Neural progenitor cell (in vitro differentiated cells): ENCODE results near the gene GALNT18. TPM values are rescaled to one million over a fixed set of nuclear protein-coding genes. Genes with fewer than 3 reads are reported as not detected.

Source experiments
- DNase-seq: peaks from one replicate; pipeline ENCODE4 v3.0.0-alpha.2; 2016; ENCODE audit warnings: low spot score
- H2AFZ ChIP-seq: fragments of 200-600 bp; sonication (generic); replicated peaks from 2 replicates; pipeline ENCODE4 v1.6.1; 2016; ENCODE audit warnings: antibody characterized with exemption
- H3F3A ChIP-seq: fragments of 200-600 bp; sonication (generic); 2 replicates; pipeline ENCODE4 v1.6.1; 2016; ENCODE audit warnings: antibody characterized with exemption, low read depth
- H3K27ac ChIP-seq: fragments of 200-600 bp; sonication (generic); 2 replicates; pipeline ENCODE4 v1.5.1; 2016; ENCODE audit warnings: mild to moderate bottlenecking
- H3K27me3 ChIP-seq: fragments of 200-600 bp; sonication (generic); 2 replicates; pipeline ENCODE4 v1.6.1; 2016; ENCODE audit warnings: mild to moderate bottlenecking, moderate library complexity
- H3K36me3 ChIP-seq: fragments of 200-600 bp; sonication (generic); 2 replicates; pipeline ENCODE4 v1.5.1; 2016
- H3K4me1 ChIP-seq: fragments of 200-600 bp; sonication (generic); 2 replicates; pipeline ENCODE4 v1.6.1; 2016; ENCODE audit warnings: mixed run types
- H3K4me2 ChIP-seq: fragments of 200-600 bp; sonication (generic); 2 replicates; pipeline ENCODE4 v1.6.1; 2016
- H3K4me3 ChIP-seq: fragments of 200-600 bp; sonication (generic); 2 replicates; pipeline ENCODE4 v1.5.1; 2016
- H3K79me2 ChIP-seq: fragments of 200-600 bp; sonication (generic); 2 replicates; pipeline ENCODE4 v1.6.1; 2016; ENCODE audit warnings: low read depth
- H3K9ac ChIP-seq: fragments of 200-600 bp; sonication (generic); 2 replicates; pipeline ENCODE4 v1.6.1; 2016
- H3K9me3 ChIP-seq: fragments of 200-600 bp; sonication (generic); 2 replicates; pipeline ENCODE4 v1.5.1; 2016; ENCODE audit warnings: low read depth
- H4K20me1 ChIP-seq: fragments of 200-600 bp; sonication (generic); 2 replicates; pipeline ENCODE4 v1.6.1; 2016; ENCODE audit warnings: low read depth
- H3K27ac Mint-ChIP-seq: 3 replicates; pipeline ENCODE4 v1.8.0; 2021; ENCODE audit warnings: mixed read lengths
- H3K27me3 Mint-ChIP-seq: 2 replicates; pipeline ENCODE4 v1.8.0; 2022; ENCODE audit warnings: low read depth, mild to moderate bottlenecking, inconsistent platforms, moderate library complexity, mixed read lengths; ENCODE audit not compliant: insufficient read depth
- H3K36me3 Mint-ChIP-seq: 3 replicates; pipeline ENCODE4 v1.8.0; 2021; ENCODE audit warnings: mixed read lengths
- H3K4me1 Mint-ChIP-seq: 3 replicates; pipeline ENCODE4 v1.8.0; 2021; ENCODE audit warnings: mixed read lengths
- H3K4me3 Mint-ChIP-seq: 3 replicates; pipeline ENCODE4 v1.8.0; 2021; ENCODE audit warnings: mild to moderate bottlenecking, moderate library complexity, mixed read lengths
- H3K9me3 Mint-ChIP-seq: 3 replicates; pipeline ENCODE4 v1.8.0; 2020; ENCODE audit warnings: mixed read lengths
- EZH2 ChIP-seq: fragments of 200-600 bp; sonication (generic); IDR thresholded peaks from 2 replicates; pipeline ENCODE4 v1.6.1; 2017; ENCODE audit warnings: antibody characterized with exemption, mild to moderate bottlenecking, moderate library complexity
- EZH2phosphoT487 ChIP-seq: fragments of 200-600 bp; sonication (generic); IDR thresholded peaks from 2 replicates; pipeline ENCODE4 v1.6.1; 2017; ENCODE audit warnings: antibody characterized with exemption
- total RNA-seq: library from RNA; depleted of rRNA; stranded (reverse); fragments of >200 nt; gene quantifications from 2 replicates; pipeline ENCODE4 v1.2.3, GENCODE V29; 2015; ENCODE audit warnings: low replicate concordance
- TF ChIP-seq, protein P1 (sequence below): fragments of 200-600 bp; sonication (generic); IDR thresholded peaks from 2 replicates; pipeline ENCODE4 v1.5.1; 2017; ENCODE audit warnings: antibody characterized with exemption, mild to moderate bottlenecking

Gene GALNT18
- total RNA-seq, 1 donor from 2014 or later, result 2.4 TPM

DNA sequence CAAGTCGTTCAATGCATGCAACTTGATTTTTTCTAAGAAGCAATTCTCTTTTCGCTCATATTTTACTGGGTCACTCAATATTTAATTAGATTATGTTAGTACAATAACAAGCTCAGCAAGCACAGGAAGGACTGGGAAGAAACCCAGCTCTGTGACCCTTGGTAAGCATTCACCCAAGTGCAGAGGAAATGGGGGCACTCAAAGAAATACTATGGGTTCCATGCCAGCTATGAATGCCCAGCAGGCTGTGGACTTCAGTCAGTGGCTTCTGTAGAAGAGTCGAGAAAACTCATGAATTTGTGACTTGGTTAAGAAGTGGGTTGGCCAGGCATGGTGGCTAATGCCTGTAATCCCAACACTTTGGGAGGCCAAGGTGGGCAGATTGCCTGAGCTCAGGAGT, 123.6 kb downstream of the GALNT18 start:
- no peak for DNase-seq
- Histone ChIP-seq H3K79me2 (no peaks in the 10 kb centered on the region), H3K4me2 (no peak overlapping the region), H3K4me1 (peaks cover 8% of the 10 kb centered on the region), H3K27ac (no peak overlapping the region), H4K20me1 (no peaks in the 10 kb centered on the region), H3K4me3 (no peak overlapping the region), H3F3A (no peaks in the 10 kb centered on the region), H3K36me3 (no peaks in the 10 kb centered on the region), H3K9ac (no peak overlapping the region), H3K27me3 (no peaks in the 10 kb centered on the region), H3K9me3 (no peaks in the 10 kb centered on the region), H2AFZ (no peak overlapping the region)
- Mint-ChIP-seq H3K4me1 (peaks cover 13% of the 10 kb centered on the region), H3K36me3 (no peaks in the 10 kb centered on the region), H3K27me3 (no peaks in the 10 kb centered on the region), H3K4me3 (no peak overlapping the region), H3K27ac (no peak overlapping the region), H3K9me3 (no peaks in the 10 kb centered on the region)
- no peak for TF ChIP-seq EZH2phosphoT487
- TF ChIP-seq EZH2, result no peak
- TF ChIP-seq, protein P1, sequence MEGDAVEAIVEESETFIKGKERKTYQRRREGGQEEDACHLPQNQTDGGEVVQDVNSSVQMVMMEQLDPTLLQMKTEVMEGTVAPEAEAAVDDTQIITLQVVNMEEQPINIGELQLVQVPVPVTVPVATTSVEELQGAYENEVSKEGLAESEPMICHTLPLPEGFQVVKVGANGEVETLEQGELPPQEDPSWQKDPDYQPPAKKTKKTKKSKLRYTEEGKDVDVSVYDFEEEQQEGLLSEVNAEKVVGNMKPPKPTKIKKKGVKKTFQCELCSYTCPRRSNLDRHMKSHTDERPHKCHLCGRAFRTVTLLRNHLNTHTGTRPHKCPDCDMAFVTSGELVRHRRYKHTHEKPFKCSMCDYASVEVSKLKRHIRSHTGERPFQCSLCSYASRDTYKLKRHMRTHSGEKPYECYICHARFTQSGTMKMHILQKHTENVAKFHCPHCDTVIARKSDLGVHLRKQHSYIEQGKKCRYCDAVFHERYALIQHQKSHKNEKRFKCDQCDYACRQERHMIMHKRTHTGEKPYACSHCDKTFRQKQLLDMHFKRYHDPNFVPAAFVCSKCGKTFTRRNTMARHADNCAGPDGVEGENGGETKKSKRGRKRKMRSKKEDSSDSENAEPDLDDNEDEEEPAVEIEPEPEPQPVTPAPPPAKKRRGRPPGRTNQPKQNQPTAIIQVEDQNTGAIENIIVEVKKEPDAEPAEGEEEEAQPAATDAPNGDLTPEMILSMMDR, result no peak

DNA sequence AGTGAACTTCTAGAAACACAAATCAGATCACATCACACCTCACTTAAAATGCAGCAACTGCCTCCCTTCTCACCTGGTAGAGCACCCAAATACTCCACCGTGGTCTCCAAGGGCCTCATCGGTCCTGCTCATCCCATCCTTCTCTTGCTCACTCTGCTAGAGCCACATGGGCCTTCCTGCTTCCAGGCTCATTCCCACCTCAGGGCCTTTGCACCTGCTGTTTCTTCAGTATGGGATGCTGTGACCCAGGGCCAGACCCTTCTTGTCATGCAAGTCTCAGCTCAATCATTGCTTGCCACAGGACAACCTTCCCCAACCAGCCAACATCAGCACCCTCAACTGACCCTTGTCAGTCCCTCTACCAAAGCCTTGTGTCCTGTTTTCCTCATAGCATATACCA, 124.9 kb downstream of the GALNT18 start:
- H4K20me1 ChIP-seq, result no peaks in the 10 kb centered on the region
- Mint-ChIP-seq H3K27ac (no peak overlapping the region), H3K27me3 (peaks cover 3% of the 10 kb centered on the region), H3K4me3 (no peak overlapping the region), H3K36me3 (no peaks in the 10 kb centered on the region), H3K9me3 (no peaks in the 10 kb centered on the region), H3K4me1 (peaks cover 4% of the 10 kb centered on the region)
- H3K4me3 ChIP-seq, result no peak overlapping the region
- H3K9ac ChIP-seq, result no peak overlapping the region
- no peaks in the 10 kb centered on the region for H3F3A ChIP-seq
- no peaks in the 10 kb centered on the region for H3K27me3 ChIP-seq
- no peak overlapping the region for H3K4me2 ChIP-seq
- no peak overlapping the region for H2AFZ ChIP-seq
- no peaks in the 10 kb centered on the region for H3K36me3 ChIP-seq
- H3K79me2 ChIP-seq, result no peaks in the 10 kb centered on the region
- DNase-seq, result no peak
- H3K27ac ChIP-seq, result no peak overlapping the region
- peaks cover under 1% of the 10 kb centered on the region for H3K4me1 ChIP-seq
- no peaks in the 10 kb centered on the region for H3K9me3 ChIP-seq
- TF ChIP-seq EZH2, result no peak
- TF ChIP-seq, protein P1, result no peak
- TF ChIP-seq EZH2phosphoT487, result no peak

DNA sequence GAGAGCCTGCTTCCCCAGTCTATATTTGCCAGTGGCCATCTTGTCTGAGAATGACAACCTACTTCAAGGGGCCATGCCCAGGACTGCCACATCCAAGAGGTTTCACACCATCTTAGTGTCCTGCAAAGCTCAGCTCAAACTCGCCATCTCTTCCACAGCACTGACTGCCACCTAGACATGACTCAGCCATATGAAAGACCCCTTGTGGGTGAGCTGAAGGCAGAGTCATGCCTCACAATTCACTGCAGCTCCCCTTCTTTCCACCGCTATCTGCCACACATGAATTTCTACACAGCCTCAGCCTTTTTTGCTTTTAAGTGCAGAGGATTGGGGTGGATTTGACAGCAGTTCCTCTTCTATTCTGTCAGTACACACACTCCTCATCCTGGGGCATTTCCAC, 127.5 kb downstream of the GALNT18 start:
- no peak overlapping the region for H3K4me2 ChIP-seq
- H3K79me2 ChIP-seq, result no peaks in the 10 kb centered on the region
- TF ChIP-seq EZH2, result no peak
- TF ChIP-seq EZH2phosphoT487, result no peak
- TF ChIP-seq, protein P1, result no peak
- H3K27ac ChIP-seq, result no peak overlapping the region
- Mint-ChIP-seq H3K4me1 (peaks cover 14% of the 10 kb centered on the region), H3K27ac (no peak overlapping the region), H3K27me3 (peaks cover 3% of the 10 kb centered on the region), H3K4me3 (no peak overlapping the region), H3K36me3 (no peaks in the 10 kb centered on the region), H3K9me3 (no peaks in the 10 kb centered on the region)
- no peak overlapping the region for H3K4me3 ChIP-seq
- H4K20me1 ChIP-seq, result no peaks in the 10 kb centered on the region
- H3K27me3 ChIP-seq, result no peaks in the 10 kb centered on the region
- no peaks in the 10 kb centered on the region for H3K36me3 ChIP-seq
- H3F3A ChIP-seq, result no peaks in the 10 kb centered on the region
- no peak overlapping the region for H2AFZ ChIP-seq
- no peak for DNase-seq
- H3K9me3 ChIP-seq, result no peaks in the 10 kb centered on the region
- H3K9ac ChIP-seq, result no peak overlapping the region
- H3K4me1 ChIP-seq, result no peaks in the 10 kb centered on the region

DNA sequence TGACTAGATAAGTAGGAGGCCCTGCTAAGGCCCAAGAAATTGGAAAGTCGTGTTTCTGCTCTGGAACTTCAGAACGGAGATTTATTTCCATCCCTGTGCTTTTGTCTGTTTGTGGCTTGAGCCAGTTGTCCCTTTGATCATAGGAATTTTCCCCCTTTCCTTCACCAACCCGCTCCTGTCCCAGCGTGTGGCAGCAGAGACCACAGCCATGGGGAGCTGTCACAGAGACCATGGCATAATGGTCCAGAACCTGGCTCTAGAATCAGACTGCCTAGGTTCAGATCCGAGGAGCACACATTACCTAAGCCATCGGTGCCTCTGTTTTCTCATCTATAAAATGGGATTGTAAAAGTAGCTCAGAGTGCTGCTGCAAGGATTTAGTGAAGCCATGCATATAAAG, 128.1 kb downstream of the GALNT18 start:
- TF ChIP-seq, protein P1, result no peak
- TF ChIP-seq EZH2phosphoT487 (no peak), EZH2 (no peak)
- H3K4me3 Mint-ChIP-seq, result no peak overlapping the region
- no peaks in the 10 kb centered on the region for H3K9me3 ChIP-seq
- no peak overlapping the region for H3K9ac ChIP-seq
- H3K27ac ChIP-seq, result no peak overlapping the region
- H3K36me3 Mint-ChIP-seq, result no peaks in the 10 kb centered on the region
- H3K27ac Mint-ChIP-seq, result no peak overlapping the region
- H3K4me1 Mint-ChIP-seq, result peaks cover 14% of the 10 kb centered on the region
- no peaks in the 10 kb centered on the region for H4K20me1 ChIP-seq
- H3K9me3 Mint-ChIP-seq, result no peaks in the 10 kb centered on the region
- no peaks in the 10 kb centered on the region for H3K27me3 ChIP-seq
- no peaks in the 10 kb centered on the region for H3F3A ChIP-seq
- H3K36me3 ChIP-seq, result no peaks in the 10 kb centered on the region
- H3K4me1 ChIP-seq, result no peaks in the 10 kb centered on the region
- no peak overlapping the region for H3K4me3 ChIP-seq
- H3K4me2 ChIP-seq, result no peak overlapping the region
- H2AFZ ChIP-seq, result no peak overlapping the region
- peaks cover 3% of the 10 kb centered on the region for H3K27me3 Mint-ChIP-seq
- no peak for DNase-seq
- H3K79me2 ChIP-seq, result no peaks in the 10 kb centered on the region
